H9 (cell line): ENCODE measurements around the gene TMEM170B. TPM values are rescaled to one million over a fixed set of nuclear protein-coding genes. Genes with fewer than 3 reads are reported as not detected.

Experiments
- DNase-seq: peaks from one replicate; pipeline ENCODE4 v3.0.0-alpha.2; 2017
- H2AFZ ChIP-seq: one replicate; pipeline ENCODE4 v1.6.1; 2013; ENCODE audit warnings: mild to moderate bottlenecking, low read length, control low read depth, moderate library complexity
- H2AK5ac ChIP-seq: 2 replicates; pipeline ENCODE4 v1.6.1; 2013; ENCODE audit warnings: low read length, control low read depth, mixed read lengths; ENCODE audit not compliant: insufficient read length
- H2BK120ac ChIP-seq: one replicate; pipeline ENCODE4 v1.6.1; 2013; ENCODE audit warnings: low read depth, mild to moderate bottlenecking, low read length, control low read depth, inconsistent platforms; ENCODE audit not compliant: poor library complexity, severe bottlenecking
- H2BK12ac ChIP-seq: 2 replicates; pipeline ENCODE4 v1.6.1; 2013; ENCODE audit warnings: low read length, control low read depth, mixed read lengths, low read depth; ENCODE audit not compliant: insufficient read length
- H2BK15ac ChIP-seq: 2 replicates; pipeline ENCODE4 v1.6.1; 2013; ENCODE audit warnings: low read depth, low read length, control low read depth
- H2BK20ac ChIP-seq: one replicate; pipeline ENCODE4 v1.6.1; 2013; ENCODE audit warnings: low read depth, mild to moderate bottlenecking, low read length, control low read depth, inconsistent platforms; ENCODE audit not compliant: poor library complexity, severe bottlenecking
- H2BK5ac ChIP-seq: 2 replicates; pipeline ENCODE4 v1.6.1; 2013; ENCODE audit warnings: low read length, control low read depth, mixed read lengths; ENCODE audit not compliant: insufficient read length
- H3K14ac ChIP-seq: 2 replicates; pipeline ENCODE4 v1.6.1; 2013; ENCODE audit warnings: low read length, control low read depth; ENCODE audit not compliant: insufficient read depth
- H3K18ac ChIP-seq: 2 replicates; pipeline ENCODE4 v1.6.1; 2013; ENCODE audit warnings: low read depth, mild to moderate bottlenecking, mixed read lengths, low read length, control low read depth; ENCODE audit not compliant: insufficient read length
- H3K23ac ChIP-seq: 2 replicates; pipeline ENCODE4 v1.6.1; 2013; ENCODE audit warnings: low read length, control low read depth, mixed read lengths, low read depth; ENCODE audit not compliant: insufficient read length
- H3K23me2 ChIP-seq: 2 replicates; pipeline ENCODE4 v1.6.1; 2013; ENCODE audit warnings: low read depth, mild to moderate bottlenecking, mixed read lengths, low read length, control low read depth; ENCODE audit not compliant: insufficient read length, poor library complexity, severe bottlenecking
- H3K27ac ChIP-seq: 2 replicates; pipeline ENCODE4 v1.5.1; 2013; ENCODE audit warnings: low read length, control low read depth, mixed read lengths, low read depth; ENCODE audit not compliant: insufficient read length
- H3K27me3 ChIP-seq: 2 replicates; pipeline ENCODE4 v1.6.1; 2013; ENCODE audit warnings: low read length, control low read depth, inconsistent platforms; ENCODE audit not compliant: insufficient read depth
- H3K4ac ChIP-seq: 2 replicates; pipeline ENCODE4 v1.6.1; 2013; ENCODE audit warnings: low read depth, mild to moderate bottlenecking, control low read depth, inconsistent platforms, low read length, moderate library complexity
- H3K4me1 ChIP-seq: 2 replicates; pipeline ENCODE4 v1.6.1; 2013; ENCODE audit warnings: low read length, control low read depth, inconsistent platforms; ENCODE audit not compliant: insufficient read depth
- H3K4me2 ChIP-seq: 2 replicates; pipeline ENCODE4 v1.6.1; 2013; ENCODE audit warnings: low read length, control low read depth, mixed read lengths; ENCODE audit not compliant: insufficient read length, insufficient read depth
- H3K56ac ChIP-seq: 2 replicates; pipeline ENCODE4 v1.6.1; 2013; ENCODE audit warnings: low read depth, mild to moderate bottlenecking, mixed read lengths, low read length, control low read depth; ENCODE audit not compliant: insufficient read length
- H3K79me1 ChIP-seq: 2 replicates; pipeline ENCODE4 v1.6.1; 2013; ENCODE audit warnings: low read depth, mild to moderate bottlenecking, moderate library complexity, low read length, control low read depth, inconsistent platforms; ENCODE audit not compliant: insufficient read depth, poor library complexity, severe bottlenecking
- H3K79me2 ChIP-seq: 2 replicates; pipeline ENCODE4 v1.6.1; 2013; ENCODE audit warnings: low read length, control low read depth, inconsistent platforms; ENCODE audit not compliant: insufficient read depth
- H3K9ac ChIP-seq: 2 replicates; pipeline ENCODE4 v1.6.1; 2013; ENCODE audit warnings: low read length, control low read depth, mixed read lengths; ENCODE audit not compliant: insufficient read length; ENCODE audit errors: extremely low read depth
- H3K9me3 ChIP-seq: one replicate; pipeline ENCODE4 v1.6.1; 2013; ENCODE audit warnings: low read depth, low read length, inconsistent platforms; ENCODE audit not compliant: control insufficient read depth
- H3T11ph ChIP-seq: one replicate; pipeline ENCODE4 v1.6.1; 2013; ENCODE audit warnings: mild to moderate bottlenecking, low read length, control low read depth, inconsistent platforms
- H4K20me1 ChIP-seq: one replicate; pipeline ENCODE4 v1.6.1; 2013; ENCODE audit not compliant: control insufficient read depth, insufficient read length, insufficient read depth
- H4K5ac ChIP-seq: 2 replicates; pipeline ENCODE4 v1.6.1; 2013; ENCODE audit warnings: low read depth, mild to moderate bottlenecking, mixed read lengths, low read length, control low read depth; ENCODE audit not compliant: insufficient read length
- H4K8ac ChIP-seq: replicated peaks from 2 replicates; pipeline ENCODE4 v1.6.1; 2013; ENCODE audit warnings: low read length, control low read depth, mixed read lengths, low read depth; ENCODE audit not compliant: insufficient read length
- H4K91ac ChIP-seq: 2 replicates; pipeline ENCODE4 v1.6.1; 2013; ENCODE audit warnings: low read depth, mild to moderate bottlenecking, moderate library complexity, mixed read lengths, low read length, control low read depth; ENCODE audit not compliant: insufficient read length
- H3K27ac Mint-ChIP-seq, 3 experiments: 2 replicates in 2 of 3; 3 replicates in 1 of 3; pipeline ENCODE4 v1.8.0; 2020 to 2021; ENCODE audit warnings: mixed read lengths in 3 of 3, mild to moderate bottlenecking in 1 of 3, moderate library complexity in 1 of 3
- H3K27me3 Mint-ChIP-seq: 2 replicates; pipeline ENCODE4 v1.8.0; 2021; ENCODE audit warnings: low read depth, mild to moderate bottlenecking, moderate library complexity, mixed read lengths
- H3K36me3 Mint-ChIP-seq, 3 experiments: 2 replicates in 2 of 3; 3 replicates in 1 of 3; pipeline ENCODE4 v1.8.0; 2020 to 2021; ENCODE audit warnings: low read depth in 3 of 3, mixed read lengths in 3 of 3; ENCODE audit not compliant: insufficient read depth in 1 of 3
- H3K4me1 Mint-ChIP-seq, 2 experiments: 2 replicates each; pipeline ENCODE4 v1.8.0; 2020; ENCODE audit warnings: mixed read lengths in 2 of 2
- H3K4me3 Mint-ChIP-seq, 2 experiments: 2 replicates in 1 of 2; 3 replicates in 1 of 2; pipeline ENCODE4 v1.8.0; 2020 to 2021; ENCODE audit warnings: mild to moderate bottlenecking in 2 of 2, mixed read lengths in 2 of 2, moderate library complexity in 1 of 2
- H3K9me3 Mint-ChIP-seq, 2 experiments: 2 replicates in 1 of 2; 3 replicates in 1 of 2; pipeline ENCODE4 v1.8.0; 2020; ENCODE audit warnings: mild to moderate bottlenecking in 2 of 2, mixed read lengths in 2 of 2, moderate library complexity in 1 of 2
- WGBS: extraction: QIAGEN DNeasy Blood & Tissue Kit; methylation state at CpG from one replicate; pipeline ENCODE4 v1.1.7; 2013; ENCODE audit warnings: missing lambda C conversion rate, low lambda C conversion rate, mixed read lengths; ENCODE audit not compliant: insufficient read length; ENCODE audit errors: extremely low coverage; 5-methylcytosine and 5-hydroxymethylcytosine counted together
- total RNA-seq: library from RNA; stranded (reverse); gene quantifications from 2 replicates; pipeline ENCODE4 v1.2.1, GENCODE V29; 2021
- TF ChIP-seq, protein P1 (sequence below): fragments of 200-600 bp; sonication (generic); conservative IDR thresholded peaks from 3 replicates; pipeline ENCODE4 v1.8.0; 2021; ENCODE audit warnings: antibody characterized with exemption, mild to moderate bottlenecking

Gene TMEM170B
- total RNA-seq, 1 experiment from 2014 or later, result 2.9 TPM

DNA sequence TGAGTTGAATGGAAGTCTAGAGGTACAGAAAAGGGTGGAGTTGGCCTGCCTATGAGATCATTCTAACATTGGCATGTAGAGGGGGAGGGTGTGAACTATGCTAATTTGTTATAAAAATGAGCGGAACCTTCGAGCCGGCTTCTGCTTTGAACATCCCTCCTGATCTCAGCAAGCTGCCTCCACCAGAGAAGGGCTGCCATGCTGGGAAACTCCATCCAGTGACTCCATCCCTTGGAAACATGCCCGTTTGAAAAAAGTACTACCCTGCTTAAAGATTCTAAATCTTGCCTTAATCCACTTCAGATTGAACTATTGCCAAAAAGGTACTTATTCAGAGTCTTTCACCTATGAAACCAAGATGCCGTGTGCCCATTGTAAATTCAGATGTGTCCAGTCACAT is 43.6 kb upstream of the TMEM170B start:
- Histone ChIP-seq H3K23ac (no peak overlapping the region), H3K27me3 (peaks cover 3% of the 10 kb centered on the region; the same call in 1 of the 2 replicates), H3K23me2 (no peaks in the 10 kb centered on the region), H3K9ac (no peak overlapping the region), H2BK15ac (no peak overlapping the region), H4K8ac (no peak overlapping the region), H3K56ac (no peak overlapping the region), H2BK120ac (no peak overlapping the region), H4K91ac (no peak overlapping the region), H2AK5ac (no peak overlapping the region), H4K5ac (no peak overlapping the region), H3K79me1 (no peaks in the 10 kb centered on the region), H3K4me2 (no peak overlapping the region), H3K4ac (no peak overlapping the region), H4K20me1 (no peaks in the 10 kb centered on the region), H2BK5ac (no peak overlapping the region), H3K79me2 (no peaks in the 10 kb centered on the region), H3K18ac (no peak overlapping the region), H2BK12ac (no peak overlapping the region), H3K14ac (no peak overlapping the region), H3K9me3 (no peaks in the 10 kb centered on the region), H3T11ph (no peak overlapping the region), H3K4me1 (no peaks in the 10 kb centered on the region), H2AFZ (no peak overlapping the region), H3K27ac (no peak overlapping the region), H2BK20ac (no peak overlapping the region)
- no peak for DNase-seq
- WGBS, result no CpG with 5 or more reads among the region's 5 CpGs
- Mint-ChIP-seq H3K36me3 (no peaks in the 10 kb centered on the region), H3K4me1 (peaks cover 3 to 9% of the 10 kb centered on the region in 2 experiments; a peak in 3 of 4 replicates), H3K4me3 (no peak overlapping the region), H3K27me3 (no peaks in the 10 kb centered on the region; the same call in 1 of the 2 replicates), H3K9me3 (no peaks in the 10 kb centered on the region; a peak in 1 of 5 replicates), H3K27ac (no peak overlapping the region)
- TF ChIP-seq, protein P1, sequence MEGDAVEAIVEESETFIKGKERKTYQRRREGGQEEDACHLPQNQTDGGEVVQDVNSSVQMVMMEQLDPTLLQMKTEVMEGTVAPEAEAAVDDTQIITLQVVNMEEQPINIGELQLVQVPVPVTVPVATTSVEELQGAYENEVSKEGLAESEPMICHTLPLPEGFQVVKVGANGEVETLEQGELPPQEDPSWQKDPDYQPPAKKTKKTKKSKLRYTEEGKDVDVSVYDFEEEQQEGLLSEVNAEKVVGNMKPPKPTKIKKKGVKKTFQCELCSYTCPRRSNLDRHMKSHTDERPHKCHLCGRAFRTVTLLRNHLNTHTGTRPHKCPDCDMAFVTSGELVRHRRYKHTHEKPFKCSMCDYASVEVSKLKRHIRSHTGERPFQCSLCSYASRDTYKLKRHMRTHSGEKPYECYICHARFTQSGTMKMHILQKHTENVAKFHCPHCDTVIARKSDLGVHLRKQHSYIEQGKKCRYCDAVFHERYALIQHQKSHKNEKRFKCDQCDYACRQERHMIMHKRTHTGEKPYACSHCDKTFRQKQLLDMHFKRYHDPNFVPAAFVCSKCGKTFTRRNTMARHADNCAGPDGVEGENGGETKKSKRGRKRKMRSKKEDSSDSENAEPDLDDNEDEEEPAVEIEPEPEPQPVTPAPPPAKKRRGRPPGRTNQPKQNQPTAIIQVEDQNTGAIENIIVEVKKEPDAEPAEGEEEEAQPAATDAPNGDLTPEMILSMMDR, result no peak
